Osteoblast (primary cell): ENCODE data around the gene C1QTNF2. TPM values are rescaled to one million over a fixed set of nuclear protein-coding genes. Genes with fewer than 3 reads are reported as not detected.

Experiments used
- DNase-seq: peaks from one replicate; pipeline ENCODE4 v3.0.0; 2011; ENCODE audit warnings: low spot score, mixed read lengths; ENCODE audit not compliant: insufficient read length; ENCODE audit errors: missing footprints
- H2AFZ ChIP-seq: 2 replicates; pipeline ENCODE4 v1.6.0; 2011; ENCODE audit warnings: mild to moderate bottlenecking, low read length
- H3K27ac ChIP-seq: 2 replicates; pipeline ENCODE4 v1.5.1; 2011; ENCODE audit warnings: mild to moderate bottlenecking, low read depth, low read length, moderate library complexity
- H3K27me3 ChIP-seq: 2 replicates; pipeline ENCODE4 v1.6.0; 2012; ENCODE audit warnings: mild to moderate bottlenecking, control low read depth, inconsistent platforms, low read length, moderate library complexity; ENCODE audit not compliant: insufficient read depth
- H3K36me3 ChIP-seq: 2 replicates; pipeline ENCODE4 v1.5.1; 2011; ENCODE audit warnings: mild to moderate bottlenecking, low read length, control low read depth, moderate library complexity; ENCODE audit not compliant: insufficient read depth
- H3K4me1 ChIP-seq: 2 replicates; pipeline ENCODE4 v1.5.1; 2011; ENCODE audit warnings: mild to moderate bottlenecking, low read length, control low read depth, moderate library complexity; ENCODE audit not compliant: insufficient read depth
- H3K4me2 ChIP-seq: 2 replicates; pipeline ENCODE4 v1.6.0; 2011; ENCODE audit warnings: mild to moderate bottlenecking, low read length; ENCODE audit not compliant: insufficient read depth
- H3K4me3 ChIP-seq: fragments of 200-600 bp; sonication (generic); 3 replicates; pipeline ENCODE4 v1.5.1; 2012; ENCODE audit warnings: mild to moderate bottlenecking, low read length, inconsistent platforms; ENCODE audit not compliant: insufficient read depth
- H3K79me2 ChIP-seq: 2 replicates; pipeline ENCODE4 v1.6.0; 2012; ENCODE audit warnings: mild to moderate bottlenecking, low read length, control low read depth, inconsistent platforms; ENCODE audit not compliant: insufficient read depth
- H3K9me3 ChIP-seq: 2 replicates; pipeline ENCODE4 v1.5.1; 2011; ENCODE audit warnings: low read depth, low read length, control low read depth
- H4K20me1 ChIP-seq: 2 replicates; pipeline ENCODE4 v1.6.0; 2012; ENCODE audit warnings: mild to moderate bottlenecking, low read length, control low read depth; ENCODE audit not compliant: insufficient read depth
- CTCF ChIP-seq: IDR thresholded peaks from 2 replicates; pipeline ENCODE4 v1.5.1; 2011; ENCODE audit warnings: mild to moderate bottlenecking, low read depth, low read length, moderate library complexity; ENCODE audit errors: extremely low read depth
- total RNA-seq: library from RNA; depleted of rRNA; stranded (reverse); fragments of >200 nt; gene quantifications from 2 replicates; pipeline ENCODE4 v1.2.3, GENCODE V29; 2012

The C1QTNF2 gene
- total RNA-seq, 1 donor = under 0.01 TPM

- Histone ChIP-seq H3K27ac (no peak overlapping the region), H4K20me1 (no peaks in the 10 kb centered on the region), H2AFZ (no peak overlapping the region), H3K79me2 (no peaks in the 10 kb centered on the region), H3K36me3 (no peaks in the 10 kb centered on the region), H3K4me2 (no peak overlapping the region), H3K4me1 (no peaks in the 10 kb centered on the region), H3K9me3 (no peaks in the 10 kb centered on the region), H3K4me3 (no peak overlapping the region), H3K27me3 (no peaks in the 10 kb centered on the region)
- no peak for DNase-seq
- no peak for TF ChIP-seq CTCF
Observed at GRCh38 chr5:160359242-160359641, 11.2 kb downstream of the C1QTNF2 start.

GRCh38 chr5:160357861-160358411, 12.5 kb downstream of the C1QTNF2 start:
- H2AFZ ChIP-seq = peak overlapping the region; percentile 90
- no peak overlapping the region for H3K4me3 ChIP-seq
- H3K4me1 ChIP-seq = no peaks in the 10 kb centered on the region
- H4K20me1 ChIP-seq = no peaks in the 10 kb centered on the region
- H3K27me3 ChIP-seq = no peaks in the 10 kb centered on the region
- no peak for TF ChIP-seq CTCF
- peak; percentile 78 for DNase-seq
- H3K4me2 ChIP-seq = peak overlapping the region; percentile 37
- H3K9me3 ChIP-seq = no peaks in the 10 kb centered on the region
- no peaks in the 10 kb centered on the region for H3K36me3 ChIP-seq
- H3K27ac ChIP-seq = no peak overlapping the region
- H3K79me2 ChIP-seq = no peaks in the 10 kb centered on the region

- Histone ChIP-seq H3K4me3 (no peak overlapping the region), H3K79me2 (no peaks in the 10 kb centered on the region), H3K9me3 (no peaks in the 10 kb centered on the region), H3K4me2 (peak overlapping the region; percentile 37), H3K27me3 (no peaks in the 10 kb centered on the region), H3K36me3 (no peaks in the 10 kb centered on the region), H3K4me1 (no peaks in the 10 kb centered on the region), H2AFZ (peak overlapping the region; percentile 90), H4K20me1 (no peaks in the 10 kb centered on the region), H3K27ac (no peak overlapping the region)
- no peak for DNase-seq
- no peak for TF ChIP-seq CTCF
Observed at GRCh38 chr5:160357394-160357793, 13.0 kb downstream of the C1QTNF2 start.

GRCh38 chr5:160356550-160357347, 13.7 kb downstream of the C1QTNF2 start:
- H3K36me3 ChIP-seq = no peaks in the 10 kb centered on the region
- H3K4me1 ChIP-seq = no peaks in the 10 kb centered on the region
- H2AFZ ChIP-seq = no peak overlapping the region
- H3K4me2 ChIP-seq = no peak overlapping the region
- no peak overlapping the region for H3K27ac ChIP-seq
- H3K4me3 ChIP-seq = no peak overlapping the region
- H3K27me3 ChIP-seq = no peaks in the 10 kb centered on the region
- TF ChIP-seq CTCF = no peak
- H3K79me2 ChIP-seq = no peaks in the 10 kb centered on the region
- no peaks in the 10 kb centered on the region for H4K20me1 ChIP-seq
- no peaks in the 10 kb centered on the region for H3K9me3 ChIP-seq
- DNase-seq = no peak
